Activated CD4-positive, alpha-beta T cell treated with anti-CD3 and anti-CD28 coated beads for 24 hours (primary cell): ENCODE data around the gene WDR86.

Experiments used
- DNase-seq, 2 donors: peaks; one replicate each; pipeline ENCODE4 v3.0.0-alpha.2; 2020; ENCODE audit warnings: low read depth in 2 of 2

The WDR86 gene

GRCh38 chr7:151349507-151349853 is 60.4 kb downstream of the WDR86 start:
- no peak for DNase-seq

DNA sequence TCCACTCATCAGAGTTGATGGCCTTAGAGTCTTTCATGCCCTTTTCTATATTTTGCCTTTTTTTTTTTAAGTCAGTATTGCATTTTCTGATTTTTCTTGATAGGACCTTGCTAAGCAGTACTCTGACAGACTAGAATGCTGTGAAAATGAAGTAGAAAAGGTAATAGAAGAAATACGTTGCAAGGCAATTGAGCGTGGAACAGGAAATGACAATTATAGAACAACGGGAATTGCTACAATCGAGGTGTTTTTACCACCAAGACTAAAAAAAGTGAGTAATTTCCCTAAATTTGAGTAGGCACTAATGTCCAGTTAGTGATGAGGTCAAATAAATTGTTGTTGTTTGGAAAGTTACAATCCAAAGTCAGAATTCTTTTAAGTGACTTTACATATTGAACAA is 60.9 kb downstream of the WDR86 start:
- no peak for DNase-seq

- no peak for DNase-seq
Observed at GRCh38 chr7:151347200-151347599, 62.6 kb downstream of the WDR86 start.

DNA sequence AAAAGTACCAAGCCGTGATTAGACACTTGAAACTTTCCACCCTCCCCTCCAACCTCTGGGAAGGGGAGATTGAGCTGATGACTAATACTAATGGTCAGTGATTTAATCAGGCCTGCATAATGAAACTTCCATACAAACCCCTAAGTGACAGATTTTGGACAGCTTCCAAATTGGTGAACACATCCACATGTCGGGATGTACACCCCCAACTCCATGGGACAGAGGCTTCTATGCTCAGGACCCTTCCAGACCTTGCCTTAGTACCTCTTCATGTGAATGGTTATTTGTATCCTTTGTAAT is 63.4 kb downstream of the WDR86 start:
- DNase-seq = no peak

GRCh38 chr7:151345576-151346469 is 64.0 kb downstream of the WDR86 start:
- DNase-seq = no peak

DNA sequence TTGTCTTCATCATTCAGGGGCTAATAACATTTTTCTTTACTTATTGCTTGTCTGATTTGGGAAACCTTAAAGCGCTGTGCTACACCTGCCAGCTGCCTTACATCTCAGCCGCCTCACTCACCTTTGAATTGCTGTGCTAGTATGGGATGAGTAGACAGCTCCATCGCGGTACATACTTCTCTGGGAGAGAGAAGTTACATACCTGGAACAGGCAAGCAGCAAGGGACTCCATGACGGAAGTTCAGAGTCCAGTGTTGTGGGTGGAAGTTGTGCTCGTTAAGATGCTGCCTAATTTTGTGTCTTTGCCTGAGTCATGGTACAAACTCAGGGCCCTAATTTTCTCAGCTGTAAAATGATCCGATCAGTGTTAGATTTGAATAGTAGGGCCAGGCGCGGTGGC is 66.3 kb downstream of the WDR86 start:
- no peak for DNase-seq

GRCh38 chr7:151342811-151343210 is 67.0 kb downstream of the WDR86 start:
- no peak for DNase-seq

GRCh38 chr7:151342102-151342646 is 67.7 kb downstream of the WDR86 start:
- DNase-seq = no peak

DNA sequence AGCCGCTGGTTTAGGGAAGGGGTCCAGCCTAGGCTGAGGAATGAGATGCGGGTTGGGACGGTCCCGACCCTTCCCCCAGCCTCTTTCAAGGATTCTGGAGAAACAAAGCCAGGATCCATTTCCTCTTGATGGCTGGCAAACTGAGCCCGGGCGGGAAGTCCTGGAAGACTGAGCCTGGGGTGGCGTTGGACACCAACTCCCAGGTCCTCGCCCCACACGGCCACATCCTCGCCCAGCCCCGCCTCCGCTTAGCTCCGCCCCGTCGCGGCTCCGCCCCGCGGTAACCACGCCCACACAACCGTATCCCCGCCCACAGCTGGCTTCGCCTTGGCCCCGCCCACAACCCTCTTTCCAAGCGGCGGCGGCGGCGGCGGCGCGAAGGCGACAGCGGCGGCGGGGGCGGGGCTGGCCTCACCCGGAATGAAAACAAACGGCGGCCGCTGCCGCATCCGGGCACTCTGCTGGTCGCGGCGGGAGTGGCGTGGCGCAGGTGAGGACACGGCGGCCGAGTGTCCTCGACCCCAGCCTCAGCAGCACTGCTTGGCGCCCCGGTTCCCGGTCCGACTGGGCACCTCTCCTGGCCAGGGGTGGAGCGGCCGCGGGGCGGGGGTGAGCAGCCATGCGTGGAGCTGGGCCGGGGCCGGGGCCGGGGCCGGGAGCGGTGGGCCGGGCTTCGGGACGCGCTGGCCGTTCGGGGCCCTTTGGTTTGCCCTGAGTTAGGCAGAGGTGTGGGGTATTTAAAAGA is 68.3 kb downstream of the WDR86 start, which contains the start of gene NUB1:
Gene NUB1, plus strand, starts transcription at position 456 of the 745 bp plus-strand sequence. CDS start 3,538 bp downstream, outside the sequence.
- peak; percentile 87 to 88 for DNase-seq

DNA sequence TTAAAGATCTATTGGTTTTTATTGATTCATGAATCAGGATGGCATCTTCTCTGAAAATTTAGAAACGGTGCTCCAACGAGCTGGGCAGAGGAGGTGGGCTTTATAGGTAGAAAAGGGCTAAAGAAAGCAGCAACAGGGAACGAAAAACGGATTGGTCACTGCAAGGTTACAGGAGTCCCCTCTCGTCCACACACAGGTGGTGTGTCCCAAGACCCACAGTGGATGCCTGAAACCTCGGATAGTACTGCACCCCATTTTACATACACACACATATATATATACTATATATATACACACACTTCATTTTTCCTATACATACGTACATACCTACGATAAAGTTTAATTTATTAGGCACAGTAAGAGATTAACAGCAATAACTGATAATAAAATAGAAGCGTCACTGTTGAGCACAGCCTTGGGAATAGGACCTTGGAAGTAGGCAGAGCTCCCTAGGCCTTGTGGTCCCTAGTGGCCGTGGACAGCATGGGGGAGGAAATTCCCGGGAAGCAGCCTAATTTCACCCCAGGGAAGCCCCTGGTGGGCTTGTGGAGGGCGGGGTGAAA is 69.0 kb downstream of the WDR86 start:
- DNase-seq = no peak

- no peak for DNase-seq
Observed at GRCh38 chr7:151339651-151340382, 70.0 kb downstream of the WDR86 start.

DNA sequence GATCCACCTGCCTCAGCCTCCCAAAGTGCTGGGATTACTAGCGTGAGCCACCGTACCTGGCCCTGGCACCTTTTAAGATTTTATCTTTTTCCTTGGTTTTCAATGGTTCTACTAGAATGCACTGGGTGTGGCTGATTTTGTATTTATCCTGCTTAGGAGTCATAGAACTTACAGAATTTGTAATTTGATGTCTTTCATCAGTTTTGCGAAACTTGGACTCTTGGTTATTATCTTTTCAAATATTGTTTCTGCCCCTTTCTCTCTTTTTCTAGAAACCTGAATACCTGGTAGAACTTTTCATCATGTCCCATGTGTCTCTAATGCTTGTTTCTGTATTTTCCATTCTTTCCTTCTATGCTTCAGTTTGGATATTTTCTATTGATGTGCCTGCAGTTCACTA is 71.0 kb downstream of the WDR86 start:
- DNase-seq = no peak

DNA sequence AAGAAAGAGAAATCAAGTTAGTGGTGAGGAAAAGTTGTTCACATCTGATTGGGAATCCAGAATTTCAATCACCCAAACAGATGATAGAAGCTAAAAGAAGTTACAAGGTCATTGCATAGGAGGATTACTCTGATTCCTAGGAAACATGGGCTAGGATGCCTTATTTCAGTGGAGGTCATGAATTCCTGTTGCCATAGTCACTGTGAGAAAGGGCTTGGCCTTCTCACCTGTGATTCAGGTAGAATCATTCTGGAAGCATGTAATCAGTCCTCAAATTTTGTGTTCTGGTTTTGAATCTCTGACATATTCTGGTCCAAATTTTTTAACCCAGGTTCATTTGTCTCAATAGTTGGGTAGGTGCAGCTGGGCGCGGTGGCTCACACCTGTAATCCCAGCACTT is 72.5 kb downstream of the WDR86 start:
- DNase-seq = no peak

GRCh38 chr7:151336027-151336708 is 73.7 kb downstream of the WDR86 start:
- no peak for DNase-seq

DNA sequence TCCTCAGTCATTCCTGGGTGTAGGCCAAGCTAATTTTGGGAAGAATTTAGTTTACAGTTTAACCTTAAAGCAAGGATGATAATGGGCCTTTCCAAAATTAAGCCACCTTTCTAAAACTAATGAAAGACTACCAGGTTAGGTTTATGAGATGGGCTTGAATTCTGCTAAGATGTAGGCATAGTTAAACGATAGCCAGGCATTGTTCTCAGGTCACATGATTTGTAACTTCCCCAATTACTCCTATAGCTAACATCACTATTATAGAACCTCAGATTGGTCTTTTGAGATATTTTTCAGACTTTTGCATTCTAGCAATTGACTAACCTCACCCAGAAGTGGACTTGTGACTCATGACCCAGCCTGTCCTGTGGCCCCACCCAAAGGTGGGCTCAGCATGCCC is 75.2 kb downstream of the WDR86 start:
- no peak for DNase-seq
